ENCODE results near the gene TSPAN31.

The TSPAN31 gene

DNA sequence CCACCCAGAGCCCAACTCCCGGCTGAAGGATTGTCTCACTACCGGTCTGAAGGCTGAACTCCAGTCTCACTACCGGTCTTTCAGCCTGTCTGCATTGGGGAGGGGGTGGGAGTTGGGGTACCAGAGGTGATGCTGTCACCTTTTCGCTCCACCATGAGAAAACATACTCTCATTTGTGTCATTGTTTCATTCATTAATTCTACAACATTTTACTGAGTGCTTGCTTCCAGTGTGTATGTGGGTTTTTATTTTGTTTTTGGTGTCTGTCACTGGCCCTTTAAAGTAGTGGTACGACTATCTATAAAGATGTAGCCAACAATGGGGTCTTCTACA lies 7.8 kb downstream of the TSPAN31 start:
- no peak for TF ChIP-seq SIN3A (IDR thresholded peaks at IDR 0.05; ENCODE audit: borderline replicate concordance, insufficient read depth, low read length)

GRCh38 chr12:57753756-57754337 lies 9.0 kb downstream of the TSPAN31 start:
- TF ChIP-seq SIN3A (IDR thresholded peaks at IDR 0.05; ENCODE audit: borderline replicate concordance, insufficient read depth, low read length) = no peak
- TF ChIP-seq, protein P1, sequence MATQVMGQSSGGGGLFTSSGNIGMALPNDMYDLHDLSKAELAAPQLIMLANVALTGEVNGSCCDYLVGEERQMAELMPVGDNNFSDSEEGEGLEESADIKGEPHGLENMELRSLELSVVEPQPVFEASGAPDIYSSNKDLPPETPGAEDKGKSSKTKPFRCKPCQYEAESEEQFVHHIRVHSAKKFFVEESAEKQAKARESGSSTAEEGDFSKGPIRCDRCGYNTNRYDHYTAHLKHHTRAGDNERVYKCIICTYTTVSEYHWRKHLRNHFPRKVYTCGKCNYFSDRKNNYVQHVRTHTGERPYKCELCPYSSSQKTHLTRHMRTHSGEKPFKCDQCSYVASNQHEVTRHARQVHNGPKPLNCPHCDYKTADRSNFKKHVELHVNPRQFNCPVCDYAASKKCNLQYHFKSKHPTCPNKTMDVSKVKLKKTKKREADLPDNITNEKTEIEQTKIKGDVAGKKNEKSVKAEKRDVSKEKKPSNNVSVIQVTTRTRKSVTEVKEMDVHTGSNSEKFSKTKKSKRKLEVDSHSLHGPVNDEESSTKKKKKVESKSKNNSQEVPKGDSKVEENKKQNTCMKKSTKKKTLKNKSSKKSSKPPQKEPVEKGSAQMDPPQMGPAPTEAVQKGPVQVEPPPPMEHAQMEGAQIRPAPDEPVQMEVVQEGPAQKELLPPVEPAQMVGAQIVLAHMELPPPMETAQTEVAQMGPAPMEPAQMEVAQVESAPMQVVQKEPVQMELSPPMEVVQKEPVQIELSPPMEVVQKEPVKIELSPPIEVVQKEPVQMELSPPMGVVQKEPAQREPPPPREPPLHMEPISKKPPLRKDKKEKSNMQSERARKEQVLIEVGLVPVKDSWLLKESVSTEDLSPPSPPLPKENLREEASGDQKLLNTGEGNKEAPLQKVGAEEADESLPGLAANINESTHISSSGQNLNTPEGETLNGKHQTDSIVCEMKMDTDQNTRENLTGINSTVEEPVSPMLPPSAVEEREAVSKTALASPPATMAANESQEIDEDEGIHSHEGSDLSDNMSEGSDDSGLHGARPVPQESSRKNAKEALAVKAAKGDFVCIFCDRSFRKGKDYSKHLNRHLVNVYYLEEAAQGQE (IDR thresholded peaks at IDR 0.05; ENCODE audit: insufficient read depth in 1 of 2, low read depth in 2 of 2, low read length in 2 of 2) = no peak

- TF ChIP-seq FOXP2 (optimal IDR thresholded peaks at IDR 0.05; ENCODE audit: borderline replicate concordance, extremely low read depth, extremely low read length, insufficient read depth) (no peak), SIN3A (IDR thresholded peaks at IDR 0.05; ENCODE audit: borderline replicate concordance, insufficient read depth, low read length) (no peak), TAF1 (IDR thresholded peaks at IDR 0.05; ENCODE audit: borderline replicate concordance, insufficient read depth, low read length) (no peak), POLR2AphosphoS5 (IDR thresholded peaks at IDR 0.05; ENCODE audit: low read depth, low read length) (no peak)
- TF ChIP-seq, protein P1 (IDR thresholded peaks at IDR 0.05; ENCODE audit: insufficient read depth in 1 of 2, low read depth in 2 of 2, low read length in 2 of 2) = no peak
These were observed 9.8 kb downstream of the TSPAN31 start, which contains the start of gene MARCHF9 for GRCh38 chr12:57754411-57755193. TSS of gene MARCHF9 (plus strand) at chr12:57755103. CDS start at chr12:57755529, 426 bp downstream.

GRCh38 chr12:57755194-57755453 lies 10.3 kb downstream of the TSPAN31 start:
- TF ChIP-seq FOXP2 (optimal IDR thresholded peaks at IDR 0.05; ENCODE audit: borderline replicate concordance, extremely low read depth, extremely low read length, insufficient read depth) (no peak), POLR2AphosphoS5 (IDR thresholded peaks at IDR 0.05; ENCODE audit: low read depth, low read length) (no peak), TAF1 (IDR thresholded peaks at IDR 0.05; ENCODE audit: borderline replicate concordance, insufficient read depth, low read length) (no peak), SIN3A (IDR thresholded peaks at IDR 0.05; ENCODE audit: borderline replicate concordance, insufficient read depth, low read length) (no peak)
- TF ChIP-seq, protein P1 (IDR thresholded peaks at IDR 0.05; ENCODE audit: insufficient read depth in 1 of 2, low read depth in 2 of 2, low read length in 2 of 2) = no peak

- TF ChIP-seq FOXP2 (optimal IDR thresholded peaks at IDR 0.05; ENCODE audit: borderline replicate concordance, extremely low read depth, extremely low read length, insufficient read depth) = no peak
- TF ChIP-seq SIN3A (IDR thresholded peaks at IDR 0.05; ENCODE audit: borderline replicate concordance, insufficient read depth, low read length) = no peak
- TF ChIP-seq POLR2AphosphoS5 (IDR thresholded peaks at IDR 0.05; ENCODE audit: low read depth, low read length) = no peak
- TF ChIP-seq, protein P1 (IDR thresholded peaks at IDR 0.05; ENCODE audit: insufficient read depth in 1 of 2, low read depth in 2 of 2, low read length in 2 of 2) = no peak
- TF ChIP-seq TAF1 (IDR thresholded peaks at IDR 0.05; ENCODE audit: borderline replicate concordance, insufficient read depth, low read length) = no peak
These were observed 10.9 kb downstream of the TSPAN31 start for GRCh38 chr12:57755454-57756372.
